Panc1 (cell line): ENCODE data around the gene COLEC11. TPM values are rescaled to one million over a fixed set of nuclear protein-coding genes. Genes with fewer than 3 reads are reported as not detected.

Source experiments
- ATAC-seq: fragments of 200-7000 bp; cut with Tn5 transposase; 2 replicates; pipeline ENCODE4 v1.9.1; 2020; ENCODE audit warnings: mild to moderate bottlenecking, moderate library complexity
- BruUV-seq: library from RNA; stranded (reverse); fragments of 400-500 nt; replicated peaks from 2 replicates; lab custom pipeline; 2021; lab: Mats Ljungman, UMichigan
- CTCF ChIA-PET: fragments of 300-600 bp; sonication (Branson Sonifier 250); formaldehyde crosslinking; loops from one replicate; lab custom pipeline; 2022; ENCODE audit warnings: antibody characterized with exemption; lab: Charles Lee
- POLR2A ChIA-PET: fragments of 300-600 bp; sonication (Branson Sonifier 250); formaldehyde crosslinking; loops from one replicate; lab custom pipeline; 2022; ENCODE audit warnings: antibody characterized with exemption; lab: Charles Lee
- DNase-seq: peaks from one replicate; pipeline ENCODE4 v3.0.0-alpha.2; 2010; ENCODE audit warnings: low read depth, low spot score
- H3K27ac ChIP-seq: 2 replicates; pipeline ENCODE4 v1.5.1; 2011; ENCODE audit warnings: mild to moderate bottlenecking, low read length, inconsistent platforms
- H3K27me3 ChIP-seq: fragments of 200-500 bp; sonication (Bioruptor generic); 2 replicates; pipeline ENCODE4 v1.6.0; 2014; ENCODE audit warnings: low read length, inconsistent platforms; ENCODE audit not compliant: control insufficient read depth, insufficient read depth
- H3K36me3 ChIP-seq: fragments of 200-500 bp; sonication (Bioruptor generic); 2 replicates; pipeline ENCODE4 v1.5.1; 2014; ENCODE audit warnings: inconsistent platforms, mild to moderate bottlenecking, low read length, moderate library complexity; ENCODE audit not compliant: control insufficient read depth, insufficient read depth
- H3K4me1 ChIP-seq: 2 replicates; pipeline ENCODE4 v1.5.1; 2011; ENCODE audit warnings: inconsistent platforms, mild to moderate bottlenecking, low read length, moderate library complexity; ENCODE audit not compliant: control insufficient read depth, insufficient read depth
- H3K4me3 ChIP-seq, 2 experiments: 2 replicates each; pipeline ENCODE4 v1.5.1; 2011 to 2012; ENCODE audit warnings: low read depth in 2 of 2, low read length in 2 of 2, mild to moderate bottlenecking in 2 of 2, inconsistent platforms in 1 of 2, moderate library complexity in 1 of 2
- H3K9me3 ChIP-seq: fragments of 200-500 bp; sonication (Bioruptor generic); 2 replicates; pipeline ENCODE4 v1.5.1; 2014; ENCODE audit warnings: low read depth, mild to moderate bottlenecking, inconsistent platforms, low read length, moderate library complexity; ENCODE audit not compliant: control insufficient read depth, insufficient read depth
- CTCF ChIP-seq: fragments of 450-650 bp; IDR thresholded peaks from 2 replicates; pipeline ENCODE4 v1.5.1; 2017; ENCODE audit warnings: mild to moderate bottlenecking
- POLR2AphosphoS5 ChIP-seq: IDR thresholded peaks from 2 replicates; pipeline ENCODE4 v1.6.1; 2012; ENCODE audit warnings: mild to moderate bottlenecking, low read depth, low read length, moderate library complexity
- REST ChIP-seq, 2 experiments: IDR thresholded peaks; 2 replicates each; pipeline ENCODE4 v1.6.1; 2011 to 2012; ENCODE audit warnings: low read depth in 2 of 2, control low read depth in 1 of 2, low read length in 1 of 2, mild to moderate bottlenecking in 1 of 2, moderate library complexity in 1 of 2; ENCODE audit not compliant: insufficient read depth in 1 of 2
- SIN3A ChIP-seq: IDR thresholded peaks from 2 replicates; pipeline ENCODE4 v1.6.1; 2012; ENCODE audit warnings: low read depth, mild to moderate bottlenecking, low read length, moderate library complexity, borderline replicate concordance; ENCODE audit not compliant: insufficient read depth
- TCF7L2 ChIP-seq: IDR thresholded peaks from 2 replicates; pipeline ENCODE4 v1.6.1; 2011; ENCODE audit warnings: mild to moderate bottlenecking, low read depth, low read length, inconsistent platforms
- in situ Hi-C: cut with HindIII; loops from 2 replicates; pipeline ENCODE4 v1.10.0; 2016; ENCODE audit warnings: low sequenced_read_pairs, low pct_unique_long_range_greater_than_20kb
- intact Hi-C: fragments of 100-400 bp; cut with micrococcal nuclease; formaldehyde crosslinking; loops from one replicate; pipeline ENCODE4 v1.10.0; 2022; ENCODE audit not compliant: unreplicated experiment
- total RNA-seq: library from RNA; stranded (reverse); gene quantifications from one replicate; pipeline ENCODE4 v1.2.1, GENCODE V29; 2021; ENCODE audit not compliant: unreplicated experiment

COLEC11 gene
- total RNA-seq, 1 experiment from 2014 or later: 0.31 TPM

GRCh38 chr2:3603536-3604206 is 8.8 kb downstream of the COLEC11 start:
- Histone ChIP-seq H3K4me3 (no peak overlapping the region), H3K27me3 (no peaks in the 10 kb centered on the region), H3K4me1 (peaks cover 8% of the 10 kb centered on the region; the same call in 1 of the 2 replicates), H3K36me3 (no peaks in the 10 kb centered on the region), H3K9me3 (no peaks in the 10 kb centered on the region), H3K27ac (no peak overlapping the region; the same call in 1 of the 2 replicates)
- TF ChIP-seq CTCF (no peak), POLR2AphosphoS5 (no peak), REST (IDR thresholded peaks at IDR 0.05; ENCODE audit: insufficient read depth in 1 of 2, low read depth in 2 of 2, low read length in 1 of 2) (no peak), SIN3A (no peak), TCF7L2 (no peak)
- BruUV-seq: no TSS peak
- in situ Hi-C loops (no loop called here), intact Hi-C loops (no loop called here)
- ChIA-PET CTCF (no interaction called here), POLR2A (interaction anchor here (0.6 kb wide), 1 partner anchor 84 kb away, joined by 4 read pairs; no protein-coding TSS in a partner anchor)
- DNase-seq: no peak
- 0 out of 2 replicates have a peak, but pooled peaks have one; percentile 13 for ATAC-seq

GRCh38 chr2:3604207-3604877 is 9.4 kb downstream of the COLEC11 start:
- ChIA-PET CTCF (no interaction called here), POLR2A (interaction anchor here (0.6 to 0.7 kb wide), 2 partner anchors 84 to 151 kb away, joined by 3 to 4 read pairs; no protein-coding TSS in a partner anchor)
- no peak overlapping the region for H3K4me3 ChIP-seq
- no peaks in the 10 kb centered on the region for H3K27me3 ChIP-seq
- intact Hi-C loops (no loop called here), in situ Hi-C loops (no loop called here)
- H3K36me3 ChIP-seq: no peaks in the 10 kb centered on the region
- ATAC-seq (0 out of 2 replicates have a peak, but pooled peaks have one; percentile 12), DNase-seq (no peak)
- H3K27ac ChIP-seq: peak overlapping the region; percentile 54; the same call in 1 of the 2 replicates
- H3K4me1 ChIP-seq: peaks cover 8% of the 10 kb centered on the region; the same call in 1 of the 2 replicates
- no TSS peak for BruUV-seq
- H3K9me3 ChIP-seq: no peaks in the 10 kb centered on the region
- TF ChIP-seq POLR2AphosphoS5 (no peak), TCF7L2 (no peak), SIN3A (no peak), REST (IDR thresholded peaks at IDR 0.05; ENCODE audit: insufficient read depth in 1 of 2, low read depth in 2 of 2, low read length in 1 of 2) (no peak), CTCF (no peak)
